GM21529 (cell line): ENCODE data around the gene SLC25A43.
"Not testable (repeated sequence)": the region's sequence is repeated elsewhere in the genome, so short reads cannot be mapped to it uniquely, and the experiment has no call there.

Source experiments
- ATAC-seq: cut with Tn5 transposase; IDR thresholded peaks from one replicate; pipeline ENCODE4 v1.9.1; 2021; ENCODE audit not compliant: unreplicated experiment

Gene SLC25A43

GRCh38 chrX:119467842-119468550 lies 68.9 kb downstream of the SLC25A43 start, which contains the start of gene SLC25A5:
TSS of gene SLC25A5 (plus strand) at chrX:119468444. CDS start at chrX:119468516, 72 bp downstream.
- ATAC-seq = peak; percentile 83

GRCh38 chrX:119468551-119469312 lies 69.6 kb downstream of the SLC25A43 start:
- ATAC-seq = peak; percentile 71

- no peak for ATAC-seq
Observed at GRCh38 chrX:119469313-119469635, 70.1 kb downstream of the SLC25A43 start.

GRCh38 chrX:119474615-119475388 lies 75.7 kb downstream of the SLC25A43 start:
- ATAC-seq = no peak

GRCh38 chrX:119475389-119476101 lies 76.4 kb downstream of the SLC25A43 start:
- ATAC-seq = no peak

- ATAC-seq = no peak
Observed at GRCh38 chrX:119477812-119478232, 78.7 kb downstream of the SLC25A43 start.

- ATAC-seq = no peak
Observed at GRCh38 chrX:119478504-119478903, 79.4 kb downstream of the SLC25A43 start.

- no peak for ATAC-seq
Observed at GRCh38 chrX:119479845-119480244, 80.7 kb downstream of the SLC25A43 start.

- ATAC-seq = no peak
Observed at GRCh38 chrX:119481323-119481801, 82.2 kb downstream of the SLC25A43 start.

- ATAC-seq = peak; percentile 7
Observed at GRCh38 chrX:119482041-119482440, 82.9 kb downstream of the SLC25A43 start.

GRCh38 chrX:119482481-119483480 lies 83.6 kb downstream of the SLC25A43 start:
- peak; percentile 84 for ATAC-seq

- no peak for ATAC-seq
Observed at GRCh38 chrX:119486745-119487144, 87.6 kb downstream of the SLC25A43 start.

- not testable (repeated sequence) for ATAC-seq
Observed at GRCh38 chrX:119487766-119488165, 88.6 kb downstream of the SLC25A43 start.

GRCh38 chrX:119488749-119489148 lies 89.6 kb downstream of the SLC25A43 start:
- no peak for ATAC-seq

- no peak for ATAC-seq
Observed at GRCh38 chrX:119489212-119490074, 90.3 kb downstream of the SLC25A43 start.

GRCh38 chrX:119492463-119492862 lies 93.3 kb downstream of the SLC25A43 start:
- no peak for ATAC-seq

GRCh38 chrX:119493851-119494495 lies 94.8 kb downstream of the SLC25A43 start:
- not testable (repeated sequence) for ATAC-seq
